ENCODE results near the gene RAPGEF2. TPM values are rescaled to one million over a fixed set of nuclear protein-coding genes. Genes with fewer than 3 reads are reported as not detected.
"Not testable (repeated sequence)": the region's sequence is repeated elsewhere in the genome, so short reads cannot be mapped to it uniquely, and the experiment has no call there.

The RAPGEF2 gene
- total RNA-seq, 1 donor from 2014 or later: 63.8 TPM

DNA sequence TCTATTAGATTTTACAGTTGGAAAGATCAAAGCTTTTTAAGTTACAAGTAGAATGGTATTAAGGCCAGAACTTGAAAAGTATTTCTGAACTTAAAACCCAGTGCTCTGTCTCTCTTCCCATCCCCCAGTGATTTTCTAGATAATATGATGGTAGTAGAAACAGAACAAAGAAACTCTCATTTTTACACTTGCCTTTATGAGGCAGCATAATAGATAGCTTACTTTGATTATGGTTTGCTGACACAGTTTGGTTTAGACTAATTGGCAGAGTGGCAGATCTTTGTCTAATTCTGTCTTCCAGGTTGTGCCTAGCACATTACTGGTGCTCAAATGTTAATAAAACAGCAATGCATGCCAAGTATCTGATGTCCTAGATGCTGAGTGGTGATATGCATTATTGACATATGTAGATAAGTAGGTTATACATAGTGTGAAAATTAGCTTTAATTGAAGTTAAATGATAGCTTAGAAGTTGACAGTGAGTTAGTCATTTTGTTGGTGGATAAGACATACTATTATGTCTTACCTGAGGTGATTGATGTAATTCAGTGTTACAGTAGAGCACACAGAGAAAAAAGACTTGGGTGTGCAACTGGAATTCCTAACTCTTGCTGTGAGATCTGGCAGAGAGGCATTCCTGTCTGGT is 4.3 kb upstream of the RAPGEF2 start:
- no peak for DNase-seq (ENCODE audit: low read depth in 2 of 2)

DNA sequence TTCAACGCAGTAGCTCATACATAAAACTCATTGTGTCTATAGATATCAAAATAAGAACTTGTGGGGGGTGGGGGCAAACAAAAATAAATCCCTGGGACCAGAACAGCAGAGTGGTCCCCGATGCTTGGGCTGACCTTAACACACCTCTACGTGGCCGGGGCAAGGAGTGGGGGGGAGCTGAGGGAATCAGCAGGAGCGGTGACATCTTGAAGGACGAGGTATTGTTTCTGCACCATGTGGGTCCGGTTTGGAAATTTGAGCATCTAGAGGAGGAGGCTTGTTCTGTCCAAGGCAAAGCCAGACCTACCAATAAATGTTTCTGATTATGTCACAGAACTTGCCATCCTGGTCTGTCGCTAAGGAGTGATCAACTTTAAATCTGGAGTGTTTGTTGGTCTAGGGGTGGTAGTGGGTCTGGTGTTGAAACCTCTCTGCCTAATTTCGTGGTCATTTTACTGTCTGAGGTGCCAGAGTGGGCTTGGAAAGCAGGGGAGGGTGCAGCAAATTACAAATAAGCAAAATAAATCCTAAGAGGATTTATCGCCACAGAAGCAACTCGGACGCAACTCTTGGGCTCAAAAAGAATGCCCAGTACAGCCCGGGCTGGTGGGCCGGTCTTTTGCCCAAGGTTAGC is 774 bp upstream of the RAPGEF2 start:
- DNase-seq (ENCODE audit: low read depth in 2 of 2): no peak

DNA sequence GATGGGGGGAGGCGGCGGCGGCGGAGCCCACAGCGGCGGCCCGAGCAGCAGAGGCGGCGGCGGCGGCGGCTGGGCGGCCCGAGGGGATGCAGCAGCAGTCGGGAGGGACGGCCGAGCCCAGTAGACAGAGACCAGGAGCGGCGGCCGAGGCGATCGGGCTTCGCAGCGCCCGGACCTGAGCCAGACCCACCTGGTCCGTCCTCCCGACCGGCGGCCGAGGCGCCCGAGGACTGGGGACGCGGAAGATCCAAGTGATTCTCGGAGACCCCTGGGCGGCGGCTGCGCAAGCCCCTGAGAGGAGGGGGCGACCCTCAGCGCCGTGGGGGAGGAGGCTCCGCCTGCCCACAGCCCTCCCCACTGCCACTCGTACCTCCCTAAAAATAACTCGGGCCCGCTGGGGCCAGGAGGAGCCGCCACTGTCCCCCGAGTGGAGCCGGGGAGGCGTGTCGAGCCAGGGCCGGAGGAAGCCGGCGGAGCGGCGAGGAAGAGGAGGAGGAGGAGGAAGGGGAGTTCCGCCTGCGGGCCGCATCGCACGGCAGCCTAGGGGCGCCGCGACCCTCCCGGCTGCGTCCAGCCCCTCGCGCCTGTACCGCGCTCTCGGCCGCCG is 608 bp downstream of the RAPGEF2 start:
- DNase-seq (ENCODE audit: low read depth in 2 of 2): peak in 1 of 2 donors; percentile 41

DNA sequence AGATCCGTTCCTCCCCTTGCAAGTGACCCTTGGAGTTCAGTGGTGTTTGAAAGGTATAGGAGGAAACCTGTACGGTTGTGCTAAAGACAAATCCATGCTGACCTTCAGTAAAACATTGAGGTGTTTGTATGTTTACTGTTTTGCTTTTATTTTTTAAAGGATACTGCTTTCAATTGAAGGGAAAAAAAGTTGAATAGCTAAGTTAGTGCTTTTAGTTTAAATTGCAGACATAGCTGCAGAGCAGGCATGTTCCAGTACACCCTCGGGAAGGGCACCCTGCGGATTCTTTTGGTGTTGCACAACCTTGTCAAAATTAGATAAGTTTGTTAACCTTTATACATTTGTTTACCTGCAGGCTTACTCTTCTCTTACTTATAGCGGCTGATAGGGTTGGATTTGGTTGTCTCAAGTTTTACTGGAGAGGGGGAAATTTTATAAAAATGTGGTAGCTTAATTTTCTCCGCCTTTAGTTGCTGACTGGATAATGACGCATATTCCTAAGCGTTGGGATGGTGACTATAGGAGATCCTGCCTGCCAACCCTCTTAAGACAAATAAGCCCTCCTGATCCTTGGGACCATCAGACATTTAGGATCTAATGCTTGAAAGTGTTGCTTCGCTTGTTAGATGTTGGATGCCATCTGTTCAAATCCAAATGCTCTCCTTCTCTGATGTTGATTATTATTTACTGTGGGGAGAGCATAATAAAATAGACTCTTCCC is 2.0 kb downstream of the RAPGEF2 start:
- DNase-seq (ENCODE audit: low read depth in 2 of 2): peak in 1 of 2 donors; percentile 56

DNA sequence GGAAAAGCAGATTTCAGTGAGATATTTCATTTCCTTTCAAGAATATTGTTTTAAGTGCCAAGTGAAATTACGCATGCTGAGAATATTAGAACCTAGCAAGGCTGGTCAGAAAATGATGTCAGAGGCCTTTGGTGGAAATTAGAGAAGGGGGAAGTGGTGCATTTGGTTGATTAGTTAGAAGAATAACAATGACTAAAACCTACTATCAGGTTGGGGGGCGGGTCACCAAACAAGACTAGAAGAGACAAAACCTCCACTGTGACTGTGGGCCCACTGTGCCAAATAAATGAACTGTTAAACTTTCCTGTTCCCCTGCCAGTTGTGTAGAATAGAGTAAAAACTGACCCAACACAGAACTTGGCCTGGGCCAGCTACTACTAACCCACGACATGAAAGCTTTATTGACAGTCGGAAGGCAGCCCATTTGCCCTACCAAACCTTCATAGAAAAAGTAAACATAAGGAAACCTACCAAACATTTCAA is 2.9 kb downstream of the RAPGEF2 start:
- DNase-seq (ENCODE audit: low read depth in 2 of 2): peak in 1 of 2 donors; percentile 90

DNA sequence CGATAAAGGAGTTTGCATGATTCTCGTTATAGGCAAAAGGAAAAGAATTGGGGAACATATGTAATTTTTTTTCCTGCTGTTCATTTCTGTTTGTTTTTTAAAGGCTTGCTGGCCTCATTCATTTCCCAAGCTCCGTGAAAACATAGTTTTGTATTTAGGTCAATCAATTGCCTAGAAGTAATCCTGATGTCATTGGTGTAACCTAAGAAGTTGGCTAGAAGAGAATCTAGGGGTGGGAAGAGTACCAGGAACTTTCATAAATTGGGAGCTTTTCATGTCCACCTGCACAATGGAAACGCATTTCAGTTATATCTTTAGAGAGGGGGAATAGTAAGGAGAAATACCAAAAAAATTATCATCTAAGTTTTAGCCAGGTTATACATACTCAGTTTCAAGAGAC is 3.8 kb downstream of the RAPGEF2 start:
- DNase-seq (ENCODE audit: low read depth in 2 of 2): no peak

DNA sequence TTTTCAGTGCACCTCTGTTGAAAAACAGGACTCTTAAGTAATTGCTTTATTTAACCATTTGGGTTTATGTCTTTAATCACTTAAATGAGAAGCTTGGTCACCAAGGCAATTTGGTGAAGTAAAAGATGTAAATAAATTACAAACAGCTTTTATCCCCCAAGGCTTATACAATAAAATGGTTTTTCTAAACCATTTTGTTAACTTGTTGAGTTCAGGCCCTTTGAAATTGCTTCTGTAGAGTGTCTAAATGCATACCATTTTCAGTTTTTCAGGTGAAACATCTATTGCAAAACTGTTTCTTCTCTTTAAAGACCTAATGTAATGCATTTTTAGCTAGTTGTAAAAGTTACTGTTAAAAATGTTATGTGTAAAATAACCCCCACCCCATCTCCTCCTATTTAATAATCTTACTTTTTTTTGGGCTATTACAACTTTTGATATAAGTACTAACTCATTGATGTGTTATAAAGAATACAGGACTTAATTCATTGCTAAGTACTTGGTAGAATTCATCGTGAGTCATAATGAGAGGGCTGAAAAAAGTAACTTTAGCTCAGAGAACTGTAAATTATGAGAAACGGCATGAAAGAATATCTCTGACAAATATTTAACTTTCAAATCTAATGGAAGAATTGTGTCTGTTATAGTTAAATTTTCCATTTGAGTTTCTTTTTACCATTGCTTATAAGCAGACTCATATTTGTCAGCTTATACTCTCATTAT is 4.5 kb downstream of the RAPGEF2 start:
- peak in 1 of 2 donors; percentile 14 for DNase-seq (ENCODE audit: low read depth in 2 of 2)

DNA sequence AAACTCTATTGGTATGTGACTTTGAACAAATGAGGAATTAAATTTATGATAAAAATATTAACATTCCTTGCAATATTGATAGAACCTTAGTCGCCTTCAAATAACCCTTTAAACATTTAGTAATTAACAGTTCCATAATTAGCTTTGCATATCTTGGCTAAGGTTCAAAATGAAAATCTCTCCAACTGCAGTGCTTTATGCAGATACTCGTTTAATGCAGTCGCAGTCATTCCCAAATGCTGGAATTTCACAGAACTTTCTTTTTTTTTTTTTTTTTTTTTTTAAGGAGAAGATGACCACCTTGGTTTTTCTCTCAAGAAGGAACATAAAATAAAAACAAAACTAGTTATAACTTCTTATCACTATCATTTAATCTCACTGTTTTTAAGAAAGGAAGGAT is 5.2 kb downstream of the RAPGEF2 start:
- no peak for DNase-seq (ENCODE audit: low read depth in 2 of 2)

DNA sequence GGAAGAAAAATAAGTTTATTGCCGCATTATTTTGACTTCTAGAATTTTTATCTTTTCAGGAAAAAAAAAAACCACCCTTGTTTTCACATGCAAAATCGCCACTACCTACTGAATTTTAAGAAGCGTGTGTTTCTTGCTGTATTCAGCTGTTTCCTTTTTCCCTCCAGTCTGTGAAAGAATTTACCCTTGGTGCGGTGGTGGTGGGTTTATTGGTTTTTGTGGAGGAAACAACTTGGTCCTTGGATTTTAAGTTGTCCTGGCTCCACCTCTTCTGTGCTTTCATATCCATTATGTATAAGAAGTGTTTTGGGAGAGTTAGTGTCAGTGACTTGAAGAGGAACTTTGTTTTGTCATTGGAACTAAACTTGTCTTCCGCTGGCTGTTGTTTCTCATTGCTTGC is 8.1 kb downstream of the RAPGEF2 start:
- DNase-seq (ENCODE audit: low read depth in 2 of 2): no peak

DNA sequence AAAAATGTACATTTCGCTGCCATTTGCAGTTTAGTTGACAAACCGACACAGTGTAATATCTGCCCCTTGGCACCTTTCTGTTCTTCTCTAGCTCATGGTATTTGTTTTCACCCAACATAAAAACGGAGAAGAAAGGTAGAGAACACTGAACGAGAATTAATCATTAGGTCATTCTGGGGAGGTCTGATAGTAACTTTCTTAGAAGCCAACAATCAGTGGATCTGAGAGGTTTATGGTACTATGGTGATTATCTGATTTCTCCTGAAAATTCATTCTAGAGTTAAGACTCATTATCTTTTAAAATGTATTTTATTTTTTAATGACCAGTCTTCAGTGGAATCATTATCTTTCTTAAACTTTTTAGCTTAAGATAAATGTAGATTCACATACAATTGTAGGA is 8.5 kb downstream of the RAPGEF2 start:
- no peak for DNase-seq (ENCODE audit: low read depth in 2 of 2)

DNA sequence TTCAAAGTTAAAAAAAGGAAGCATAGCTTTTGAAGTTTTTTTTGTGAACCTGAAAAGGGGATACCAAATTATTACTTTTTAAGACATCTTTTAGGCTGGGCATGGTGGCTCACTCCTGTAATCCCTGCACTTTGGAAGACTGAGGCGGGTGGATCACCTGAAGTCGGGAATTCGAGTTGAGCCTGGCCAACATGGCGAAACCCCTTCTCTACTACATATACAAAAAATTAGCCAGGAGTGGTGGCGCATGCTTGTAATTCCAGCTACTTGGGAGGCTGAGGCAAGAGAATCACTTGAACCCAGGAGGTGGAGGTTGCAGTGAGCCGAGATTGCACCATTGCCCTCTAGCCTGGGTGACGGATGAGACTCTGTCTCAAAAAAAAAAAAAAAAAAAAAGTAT is 10.5 kb downstream of the RAPGEF2 start:
- DNase-seq (ENCODE audit: low read depth in 2 of 2): not testable (repeated sequence)

DNA sequence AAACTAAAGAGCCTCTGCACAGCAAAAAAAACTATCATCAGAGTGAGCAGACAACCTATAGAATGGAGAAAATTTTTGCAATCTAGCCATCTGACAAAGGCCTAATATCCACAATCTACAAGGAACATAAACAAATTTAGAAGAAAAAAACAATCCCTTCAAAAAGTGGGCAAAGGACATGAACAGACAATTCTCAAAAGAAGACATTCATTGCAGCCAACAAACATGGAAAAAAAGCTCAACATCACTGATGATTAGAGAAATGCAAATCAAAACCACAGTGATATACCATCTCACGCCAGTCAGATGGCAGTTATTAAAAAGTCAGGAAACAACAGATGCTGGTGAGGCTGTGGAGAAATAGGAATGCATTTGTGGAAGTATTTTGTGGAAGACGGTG is 13.2 kb downstream of the RAPGEF2 start:
- DNase-seq (ENCODE audit: low read depth in 2 of 2): not testable (repeated sequence)

DNA sequence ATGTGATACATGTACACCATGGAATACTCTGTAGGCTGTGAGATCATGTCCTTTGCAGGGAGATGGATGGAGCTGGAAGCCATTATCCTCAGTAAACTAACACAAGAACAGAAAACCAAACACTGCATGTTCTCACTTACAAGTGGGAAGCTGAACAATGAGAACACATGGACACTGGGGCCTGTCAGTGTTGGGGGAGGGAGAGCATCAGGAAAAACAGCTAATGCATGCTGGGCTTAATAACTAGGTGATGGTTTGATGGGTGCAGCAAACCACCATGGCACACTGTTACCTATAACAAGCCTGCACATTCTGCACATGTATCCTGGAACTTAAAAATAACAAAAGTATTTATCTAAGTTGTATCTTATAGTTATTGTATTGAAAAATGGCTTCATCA is 13.8 kb downstream of the RAPGEF2 start:
- DNase-seq (ENCODE audit: low read depth in 2 of 2): not testable (repeated sequence)

DNA sequence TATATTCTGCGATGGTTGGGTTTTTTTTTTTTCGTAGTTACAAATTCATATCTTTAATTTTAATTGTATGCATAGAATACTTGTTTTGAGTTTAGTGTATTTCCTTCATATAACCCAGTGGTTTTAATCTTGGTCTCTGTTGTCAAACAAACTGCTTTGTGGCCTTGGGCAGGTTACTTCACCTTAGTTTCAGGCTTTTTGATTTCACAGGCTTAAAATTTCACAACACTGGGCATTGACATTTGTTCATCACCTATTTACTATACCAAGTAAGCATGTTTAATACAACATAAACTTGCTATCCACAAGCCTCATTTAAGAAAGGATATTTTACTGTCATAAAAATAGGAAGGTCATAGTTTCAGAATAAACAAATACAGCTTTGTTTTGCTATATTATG is 14.7 kb downstream of the RAPGEF2 start:
- no peak for DNase-seq (ENCODE audit: low read depth in 2 of 2)

DNA sequence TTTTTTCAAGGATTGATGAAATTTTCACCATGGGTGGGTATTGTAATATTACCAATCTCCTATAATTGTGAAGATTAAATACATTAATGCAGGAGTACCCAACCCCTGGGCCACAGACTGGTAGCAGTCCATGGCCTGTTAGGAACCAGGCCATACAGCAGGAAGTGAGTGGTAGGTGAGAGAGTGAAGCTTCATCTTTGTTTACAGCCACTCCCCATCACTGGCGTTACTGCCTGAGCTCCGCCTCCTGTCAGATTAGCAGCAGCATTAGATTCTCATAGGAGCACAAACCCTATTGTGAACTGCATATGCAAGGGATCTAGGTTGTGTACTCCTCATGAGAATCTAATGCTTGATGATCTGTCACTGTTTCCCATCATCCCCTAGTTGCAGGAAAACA is 15.1 kb downstream of the RAPGEF2 start:
- no peak for DNase-seq (ENCODE audit: low read depth in 2 of 2)

DNA sequence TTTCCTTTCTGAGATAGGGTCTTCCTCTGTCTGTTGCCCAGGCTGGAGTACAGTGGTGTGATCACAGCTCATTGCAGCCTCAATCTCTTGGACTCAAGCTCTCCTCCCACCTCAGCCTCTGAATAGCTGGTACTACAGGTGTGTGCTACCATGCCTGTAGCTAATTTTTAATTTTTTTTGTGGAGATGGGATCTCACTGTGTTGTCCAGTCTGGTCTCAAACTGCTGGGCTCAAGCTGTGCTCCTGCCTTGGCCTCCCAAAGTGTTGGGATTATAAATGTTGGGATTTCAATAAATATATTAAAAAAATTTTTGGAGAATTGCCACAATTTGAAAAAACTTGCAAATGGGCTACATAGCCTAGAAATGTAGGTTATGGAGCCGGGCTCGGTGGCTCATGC is 18.5 kb downstream of the RAPGEF2 start:
- DNase-seq (ENCODE audit: low read depth in 2 of 2): no peak

DNA sequence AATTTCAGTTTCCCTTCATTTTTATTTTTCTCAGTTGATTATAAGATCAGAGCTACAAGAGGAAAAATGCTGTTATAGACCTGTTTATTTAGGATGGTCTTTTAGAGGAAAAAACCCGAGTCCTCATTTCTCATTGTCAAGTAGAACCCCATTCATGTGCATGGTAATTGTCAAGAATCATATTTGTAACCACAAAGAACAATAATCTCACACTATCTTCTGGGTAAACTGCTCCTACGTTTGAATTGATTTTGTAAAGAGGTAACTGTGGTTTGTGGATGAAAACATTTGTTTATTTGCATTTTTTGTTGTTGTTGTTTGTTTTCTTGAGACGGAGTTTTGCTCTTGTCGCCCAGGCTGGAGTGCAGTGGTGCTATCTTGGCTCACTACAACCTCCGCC is 23.8 kb downstream of the RAPGEF2 start:
- DNase-seq (ENCODE audit: low read depth in 2 of 2): no peak

DNA sequence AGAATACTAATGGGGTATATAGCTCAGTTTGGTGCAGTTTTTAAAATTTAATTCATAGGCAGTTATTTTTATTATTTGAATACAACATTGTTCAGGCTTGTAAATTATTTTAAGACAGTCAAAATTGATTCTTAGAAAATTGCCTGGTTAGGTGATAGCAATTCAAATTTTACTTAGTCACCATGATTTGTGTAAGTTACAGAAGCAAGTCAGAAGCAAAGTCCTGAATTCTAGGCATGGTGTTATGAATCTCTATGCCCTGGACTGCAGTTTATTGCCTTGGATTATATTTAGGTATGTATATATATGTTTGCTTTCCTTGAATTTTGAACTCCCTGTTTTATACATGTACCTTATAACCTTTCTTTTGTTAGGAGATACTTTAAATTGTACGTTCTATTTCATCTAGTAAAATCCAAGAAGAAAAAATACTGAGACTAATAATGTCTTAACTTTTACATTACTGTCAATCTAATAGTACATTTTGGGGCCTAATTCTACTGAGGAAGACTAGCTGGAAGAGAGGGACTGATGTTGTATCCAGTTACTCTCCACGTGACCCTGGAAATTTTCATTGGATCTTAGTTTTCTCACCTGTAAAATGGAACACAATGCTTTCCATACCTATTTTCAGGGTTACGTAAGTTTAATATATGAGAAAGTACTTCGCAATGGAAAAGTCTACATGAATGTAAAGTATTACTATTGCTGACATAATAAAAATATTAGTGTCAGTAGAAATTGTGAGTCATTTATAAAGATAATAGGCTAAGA is 25.1 kb downstream of the RAPGEF2 start:
- no peak for DNase-seq (ENCODE audit: low read depth in 2 of 2)

DNA sequence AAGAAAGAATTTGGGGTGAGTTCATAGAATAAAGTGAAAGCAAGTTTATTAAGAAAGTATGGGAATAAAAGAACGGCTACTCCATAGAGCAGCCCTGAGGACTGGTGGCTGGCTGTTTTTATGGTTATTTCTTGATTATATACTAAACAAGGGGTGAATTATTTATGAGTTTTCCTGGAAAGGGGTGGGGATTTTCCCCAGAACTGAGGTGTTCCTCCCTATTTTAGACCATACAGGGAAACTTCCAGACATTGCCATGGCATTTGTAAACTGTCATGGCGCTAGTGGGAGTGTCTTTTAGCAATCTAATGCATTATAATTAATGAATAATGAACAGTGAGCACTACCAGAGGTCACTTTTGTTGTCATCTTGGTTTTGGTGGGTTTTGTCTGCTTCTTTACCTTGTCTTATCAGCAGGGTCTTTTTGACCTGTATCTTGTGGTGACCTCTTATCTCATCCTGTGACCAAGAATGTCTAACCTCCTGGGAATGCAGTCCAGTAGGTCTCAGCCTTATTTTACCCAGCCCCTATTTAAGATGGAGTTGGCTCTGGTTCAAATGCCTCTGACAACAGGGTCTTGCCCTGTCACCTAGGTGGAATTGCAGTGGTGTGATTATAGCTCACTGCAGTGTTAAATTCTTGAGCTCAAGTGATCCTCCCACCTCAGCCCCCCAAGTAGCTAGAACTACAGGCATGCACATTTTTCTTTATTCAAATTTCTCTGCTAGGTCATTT is 27.1 kb downstream of the RAPGEF2 start:
- DNase-seq (ENCODE audit: low read depth in 2 of 2): no peak

DNA sequence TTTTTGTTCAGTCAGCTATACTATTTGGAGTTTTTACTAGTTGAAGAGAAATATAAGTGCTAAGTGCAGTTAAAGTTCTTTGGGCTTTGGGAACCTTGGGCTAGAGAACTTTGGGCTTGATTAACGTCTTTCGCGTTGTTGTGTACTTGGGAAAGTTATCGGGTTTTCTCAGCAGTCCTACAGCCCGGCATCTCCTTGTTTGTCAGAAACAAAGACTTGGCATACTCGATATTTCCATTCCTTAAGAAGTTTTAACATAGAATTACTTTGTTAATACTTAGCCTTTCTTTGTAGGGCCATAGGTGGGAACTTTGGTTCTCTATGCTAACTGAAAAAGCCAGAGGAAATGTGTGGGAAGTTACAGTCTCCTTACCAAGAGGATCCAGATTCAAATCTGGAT is 28.7 kb downstream of the RAPGEF2 start:
- no peak for DNase-seq (ENCODE audit: low read depth in 2 of 2)

Data from dermis microvascular lymphatic vessel endothelial cell (primary cell).